GM18502 (cell line): ENCODE data around the gene KRT6B.
"Not testable (repeated sequence)": the region's sequence is repeated elsewhere in the genome, so short reads cannot be mapped to it uniquely, and the experiment has no call there.

Experiments used
- ATAC-seq: cut with Tn5 transposase; IDR thresholded peaks from one replicate; pipeline ENCODE4 v1.9.1; 2021; ENCODE audit warnings: mild to moderate bottlenecking; ENCODE audit not compliant: unreplicated experiment, poor library complexity

KRT6B gene

DNA sequence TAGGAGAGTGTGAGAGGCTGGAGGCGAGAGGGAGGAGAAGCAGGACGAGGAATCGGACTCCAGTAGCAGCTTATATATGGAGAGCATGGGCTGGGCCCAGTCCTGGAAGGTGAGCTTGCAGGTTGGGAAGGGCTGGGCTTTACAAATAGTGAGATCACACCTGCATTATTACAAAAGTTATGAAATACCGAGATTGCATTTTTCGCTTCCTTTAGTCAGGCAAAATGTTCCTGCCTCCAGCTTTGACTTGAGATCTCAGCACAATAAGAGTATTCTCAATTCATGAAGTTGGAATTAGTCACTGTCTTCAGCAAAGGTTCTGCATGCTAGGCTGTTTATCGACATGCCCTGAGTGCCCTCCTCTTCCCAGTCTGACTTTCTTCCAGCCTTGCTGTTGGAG is at the start of gene KRT6B:
Gene KRT6B (minus strand): TSS at position 46 of the 400 bp plus-strand sequence. CDS start 68 bp downstream, outside the sequence.
- no peak for ATAC-seq

DNA sequence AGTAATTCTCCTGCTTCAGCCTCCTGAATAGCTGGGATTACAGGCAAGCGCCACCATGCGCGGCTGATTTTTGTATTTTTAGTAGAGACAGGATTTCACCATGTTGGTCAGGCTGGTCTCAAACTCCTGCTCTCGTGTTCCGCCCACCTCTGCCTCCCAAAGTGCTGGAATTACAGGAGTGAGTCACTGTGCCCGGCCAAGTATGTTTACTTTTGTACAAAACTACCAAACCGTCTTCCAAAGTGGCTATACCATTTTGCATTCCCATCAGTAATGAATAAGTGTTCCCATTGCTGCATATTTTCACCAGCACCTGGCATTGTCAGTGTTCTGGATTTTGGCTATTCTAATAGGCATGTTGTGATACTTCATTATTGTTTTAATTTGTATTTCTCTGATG is 49.5 kb upstream of the KRT6B start:
- no peak for ATAC-seq

DNA sequence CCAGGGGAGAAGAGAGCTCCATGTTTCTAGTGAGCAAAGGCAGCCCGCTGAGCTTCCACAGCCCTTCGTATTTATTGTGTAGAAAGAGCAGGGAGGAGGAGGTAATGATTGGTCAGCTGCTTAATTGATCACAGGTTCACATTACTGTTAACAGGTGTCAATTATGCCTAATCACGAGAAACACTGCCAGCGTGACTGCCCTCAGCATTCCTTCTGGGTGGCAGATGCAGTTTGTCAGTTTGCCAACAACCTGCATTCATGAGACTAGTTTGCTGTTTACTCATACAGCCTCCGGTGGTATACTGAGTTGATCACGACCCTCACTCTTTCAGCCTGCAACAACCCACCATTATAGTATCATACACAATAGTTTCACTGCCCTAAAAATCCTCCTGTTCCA is 48.6 kb upstream of the KRT6B start:
- not testable (repeated sequence) for ATAC-seq

DNA sequence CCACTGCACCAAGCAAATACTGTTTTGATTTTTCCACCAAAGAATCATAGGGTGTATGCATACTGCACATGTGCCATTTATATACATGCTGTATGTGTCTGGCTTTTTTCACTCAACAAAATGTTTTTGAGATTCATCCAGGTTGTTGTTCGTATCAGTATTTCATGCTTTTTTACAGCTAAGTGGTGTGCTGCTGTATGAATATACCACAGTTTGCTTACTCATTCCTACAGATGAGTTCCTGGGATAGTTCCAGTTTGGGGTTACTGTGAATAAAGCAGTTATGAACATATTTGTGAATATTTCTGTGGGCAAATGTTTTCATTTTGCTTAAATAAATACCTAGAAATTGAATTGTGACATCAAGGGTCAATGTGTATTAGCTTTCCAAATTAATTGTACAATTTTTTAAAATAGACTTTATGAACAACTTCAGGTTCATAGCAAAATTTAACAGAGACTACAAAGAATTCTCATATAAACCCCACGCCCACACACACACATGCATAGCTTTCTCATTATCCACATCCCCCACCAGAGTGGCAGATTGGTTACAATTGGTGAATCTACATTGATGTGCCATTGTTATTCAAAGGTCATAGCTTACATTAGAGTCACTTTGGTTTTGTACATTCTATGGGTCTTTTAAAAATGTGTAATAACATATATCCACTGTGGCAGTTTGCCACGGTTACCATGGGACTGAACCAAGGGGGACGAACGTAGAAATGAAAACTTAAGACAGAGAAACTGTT is 48.0 kb upstream of the KRT6B start:
- no peak for ATAC-seq

DNA sequence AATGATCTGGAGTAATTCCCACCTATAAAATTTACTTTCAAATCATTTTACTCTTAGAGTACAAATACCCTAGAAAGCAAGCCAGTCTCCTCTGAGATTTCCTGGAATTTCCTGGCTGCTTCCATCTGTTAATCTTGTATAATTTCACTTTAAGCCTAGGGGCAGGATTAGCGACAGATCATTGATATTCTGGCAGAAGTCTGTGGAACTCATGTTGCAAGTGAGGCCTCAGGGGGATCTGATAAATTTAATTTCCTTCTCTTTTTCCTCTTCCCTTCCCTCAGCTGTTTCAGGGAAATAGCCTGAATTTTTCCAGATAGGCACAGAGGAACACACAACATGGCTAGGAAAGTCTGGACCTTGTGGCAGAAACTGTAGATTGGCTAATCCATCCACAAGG is 47.0 kb upstream of the KRT6B start:
- ATAC-seq, result no peak

DNA sequence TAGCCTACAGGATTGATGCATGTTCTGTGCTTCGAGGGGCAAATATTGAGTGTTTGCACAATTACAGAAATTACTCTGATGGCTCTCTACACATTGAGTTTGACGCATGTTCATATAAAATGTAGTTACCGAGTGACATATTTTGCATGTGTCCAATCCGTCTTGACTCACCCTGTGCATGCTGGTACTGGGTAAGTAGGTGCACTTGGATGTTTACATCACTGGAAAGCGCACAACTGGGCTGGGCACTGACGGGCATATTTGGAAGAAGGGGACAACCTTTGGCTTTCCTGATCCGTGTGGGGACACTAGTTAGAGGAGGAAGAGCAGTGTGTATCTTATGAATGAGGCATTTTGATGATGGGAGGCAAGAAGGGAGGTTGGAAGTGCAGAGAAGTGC is 46.0 kb upstream of the KRT6B start:
- no peak for ATAC-seq

DNA sequence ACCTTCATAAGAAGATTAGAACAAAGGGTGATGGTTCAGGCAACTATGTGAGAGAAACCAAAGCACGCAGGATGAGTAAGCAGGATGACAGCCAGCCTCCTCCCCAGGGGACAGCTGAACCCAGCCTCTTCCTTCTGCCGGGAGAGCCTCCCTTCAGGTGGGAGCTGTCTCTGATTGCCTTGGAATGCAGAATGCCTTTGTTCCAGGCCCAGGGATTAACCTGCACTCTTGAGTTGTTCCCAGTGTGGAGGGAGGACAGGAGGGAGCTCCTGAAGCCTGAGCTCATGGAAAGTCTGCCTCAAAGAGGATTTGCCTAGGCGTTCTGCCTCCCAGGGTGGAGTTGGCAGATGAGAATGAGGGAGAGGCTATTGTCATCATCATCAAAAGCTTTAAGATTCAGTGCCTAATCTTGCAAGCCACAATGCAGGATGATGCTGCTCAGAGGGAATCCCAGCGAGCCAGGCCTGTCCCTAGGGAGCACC is 44.7 kb upstream of the KRT6B start:
- ATAC-seq, result no peak

DNA sequence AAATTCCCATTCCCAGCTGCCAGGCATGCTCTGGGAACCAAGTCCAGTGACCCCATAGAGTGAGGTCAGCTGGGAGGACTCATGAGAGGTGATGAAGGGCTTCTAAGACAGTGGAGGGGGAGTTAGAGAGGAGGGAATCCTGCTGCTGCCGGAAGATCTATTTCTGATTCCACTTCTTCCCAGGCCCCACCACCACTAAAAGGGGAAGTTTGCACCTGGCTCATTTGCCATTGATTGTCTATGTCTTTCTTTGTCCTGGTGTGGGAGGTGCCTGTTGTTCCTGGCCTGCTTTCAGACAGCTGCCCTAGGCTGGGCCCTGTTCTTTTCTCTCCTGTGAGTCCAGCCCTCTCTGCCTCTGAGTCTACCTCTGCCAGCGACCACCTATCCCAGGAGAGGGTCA is 44.1 kb upstream of the KRT6B start:
- no peak for ATAC-seq

DNA sequence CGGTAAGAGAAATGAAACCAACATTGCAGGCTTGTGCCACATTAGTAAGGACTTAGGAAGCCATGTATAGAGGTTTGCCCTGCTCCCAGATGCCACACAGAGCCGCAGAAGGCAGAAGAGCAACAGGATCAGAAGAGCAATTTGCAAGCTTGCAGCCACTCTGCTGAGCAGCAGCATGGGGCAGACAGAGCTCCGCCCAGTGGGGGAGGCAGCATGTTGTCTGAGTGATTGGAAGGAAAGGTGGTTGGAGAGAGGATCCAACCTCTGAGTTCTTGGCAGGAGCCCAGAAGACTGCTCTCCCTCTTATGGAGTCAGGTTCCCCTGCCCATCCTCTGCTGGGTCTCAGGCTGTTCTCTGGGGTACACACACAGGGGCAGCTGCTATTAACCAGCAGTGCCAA is 43.4 kb upstream of the KRT6B start:
- no peak for ATAC-seq

GRCh38 chr12:52494518-52494917 is 42.6 kb upstream of the KRT6B start:
- ATAC-seq, result no peak

GRCh38 chr12:52494100-52494499 is 42.2 kb upstream of the KRT6B start:
- ATAC-seq, result no peak

DNA sequence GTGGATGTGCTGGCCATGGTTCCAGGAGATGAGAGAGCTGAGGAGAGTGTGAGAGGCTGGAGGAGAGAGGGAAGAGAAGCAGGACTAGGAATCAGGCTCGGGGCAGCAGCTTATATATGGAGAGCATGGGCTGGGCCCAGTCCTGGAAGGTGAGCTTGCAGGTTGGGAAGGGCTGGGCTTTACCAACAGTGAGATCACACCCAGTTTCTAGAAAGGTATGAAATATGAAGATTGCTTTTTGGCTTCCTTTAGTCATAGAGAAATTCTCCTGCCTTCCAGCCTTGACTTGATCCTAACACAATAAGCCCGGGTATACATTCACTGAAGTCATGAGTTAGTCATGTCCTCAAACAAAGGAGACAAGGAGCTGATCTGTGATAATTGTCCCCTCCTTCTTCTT is 41.2 kb upstream of the KRT6B start, which contains the start of gene KRT6A:
Gene KRT6A (minus strand): TSS at position 86 of the 400 bp plus-strand sequence. CDS start 69 bp downstream, at position 17.
- ATAC-seq, result no peak

DNA sequence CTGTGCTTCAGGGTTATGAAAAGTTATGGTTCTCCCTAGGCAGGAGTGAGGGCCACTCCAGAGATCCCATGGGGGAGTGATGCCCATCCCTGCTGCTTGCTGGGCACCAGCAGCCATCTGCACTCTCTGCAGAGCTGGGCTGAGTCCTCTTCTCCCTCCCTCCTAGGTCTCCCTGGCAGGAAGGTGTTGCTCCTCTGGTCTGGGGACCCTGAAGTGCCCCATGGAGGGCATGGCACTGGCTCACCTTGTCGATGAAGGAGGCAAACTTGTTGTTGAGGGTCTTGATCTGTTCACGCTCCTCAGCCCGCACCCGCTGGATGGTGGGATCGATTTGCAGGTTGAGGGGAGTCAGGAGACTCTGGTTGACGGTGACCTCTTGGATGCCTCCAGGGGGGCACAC is 40.5 kb upstream of the KRT6B start:
- ATAC-seq, result not testable (repeated sequence)

DNA sequence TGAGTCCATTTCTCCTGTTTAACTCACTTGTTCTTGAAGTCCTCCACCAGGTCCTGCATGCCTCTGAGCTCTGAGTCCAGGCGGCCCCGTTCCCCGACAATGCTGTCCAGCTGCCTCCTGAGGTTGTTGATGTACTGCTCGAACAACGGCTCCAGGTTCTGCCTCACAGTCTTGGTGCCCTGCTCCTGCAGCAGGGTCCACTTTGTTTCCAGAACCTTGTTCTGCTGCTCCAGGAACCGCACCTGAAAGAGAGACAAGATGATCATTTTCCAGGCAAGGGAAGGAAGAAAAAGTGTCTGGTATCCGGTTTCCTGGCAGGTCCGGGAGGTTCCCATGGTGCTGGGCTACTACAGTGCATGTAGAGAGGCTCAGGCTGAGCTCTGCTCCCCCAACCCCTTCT is 39.5 kb upstream of the KRT6B start:
- not testable (repeated sequence) for ATAC-seq

- no peak for ATAC-seq
These were observed 36.8 kb upstream of the KRT6B start for GRCh38 chr12:52488736-52489135.

GRCh38 chr12:52487744-52488443 is 35.9 kb upstream of the KRT6B start:
- ATAC-seq, result not testable (repeated sequence)

DNA sequence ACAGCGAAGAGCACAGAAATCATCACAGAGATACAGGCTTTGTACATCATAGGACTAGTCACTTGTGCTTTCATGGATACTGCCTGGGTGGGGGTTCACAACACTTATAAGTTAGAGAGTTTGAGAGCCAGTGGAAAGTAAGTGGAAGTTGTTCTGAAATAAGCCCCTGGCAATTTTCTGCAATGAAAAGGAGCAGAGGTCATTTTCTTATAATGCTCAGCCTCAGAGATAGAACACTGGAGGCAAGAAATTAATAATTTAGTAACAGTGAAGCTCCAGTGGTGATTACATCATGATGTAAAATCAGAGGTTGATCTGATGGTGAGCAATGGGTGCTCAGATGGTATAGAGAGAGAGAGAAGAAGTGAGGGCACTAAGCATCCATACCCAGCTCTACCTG is 35.3 kb upstream of the KRT6B start:
- ATAC-seq, result no peak

DNA sequence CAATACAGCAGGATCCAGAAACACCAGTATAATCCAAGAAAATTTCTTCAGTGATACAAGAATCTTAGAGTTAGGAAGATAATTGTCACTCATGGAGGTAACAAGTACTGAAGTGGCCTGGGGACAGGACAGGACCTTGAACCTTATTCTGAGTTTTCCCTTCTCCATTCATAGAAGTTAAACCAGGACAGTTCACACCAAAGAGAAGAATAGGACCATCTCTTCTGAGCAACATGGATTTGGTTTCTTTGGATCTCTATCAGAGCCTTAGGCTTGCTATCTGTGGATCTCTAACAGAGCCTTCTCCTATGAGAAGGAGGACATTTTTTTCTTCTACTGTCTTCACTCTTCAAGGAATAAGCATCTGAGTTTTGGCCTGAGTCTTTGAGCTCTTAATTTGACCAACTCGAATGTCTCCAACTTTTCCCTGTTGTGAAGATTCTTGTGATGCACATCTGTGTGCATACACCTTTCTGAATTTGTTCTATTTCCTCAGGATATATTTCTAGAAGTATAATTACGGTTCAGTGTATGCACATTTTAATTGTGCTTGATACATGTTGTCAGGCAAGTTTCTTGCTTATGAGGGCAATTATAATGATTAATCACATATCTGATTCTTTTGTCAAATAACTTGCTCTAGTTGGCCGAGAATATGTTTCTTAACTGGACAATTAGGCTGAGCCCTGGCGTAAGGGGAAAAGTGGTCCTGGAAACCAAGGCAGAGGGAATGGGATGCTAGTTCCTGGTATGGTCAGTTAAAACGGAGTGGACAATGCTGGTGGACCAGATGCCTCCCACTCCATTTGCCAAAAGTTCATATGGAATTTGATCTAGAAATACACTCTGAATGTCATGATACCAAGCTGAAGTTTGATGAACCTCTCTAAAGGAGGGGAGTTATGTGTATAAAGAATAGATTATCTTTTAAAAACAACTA is 34.5 kb upstream of the KRT6B start:
- ATAC-seq, result no peak

GRCh38 chr12:52480073-52480472 is 28.1 kb upstream of the KRT6B start:
- no peak for ATAC-seq

DNA sequence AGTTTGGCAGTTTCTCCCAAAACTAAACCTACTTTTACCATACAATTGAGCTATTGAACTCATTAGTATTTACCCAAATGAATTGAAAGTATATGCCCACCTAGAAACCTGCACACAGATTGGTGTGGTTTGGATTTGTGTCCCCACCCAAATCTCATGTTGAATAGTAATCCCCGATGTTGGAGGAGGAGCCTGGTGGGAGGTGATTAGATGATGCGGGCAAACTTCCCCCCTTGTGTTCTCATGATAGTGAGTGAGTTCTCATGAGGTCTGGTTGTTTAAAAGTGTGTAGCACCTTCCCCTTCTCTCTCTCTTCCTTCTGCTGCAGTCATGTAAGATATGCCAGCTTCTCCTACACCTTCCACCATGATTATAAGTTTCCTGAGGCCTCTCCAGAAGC is 25.7 kb upstream of the KRT6B start:
- ATAC-seq, result no peak

DNA sequence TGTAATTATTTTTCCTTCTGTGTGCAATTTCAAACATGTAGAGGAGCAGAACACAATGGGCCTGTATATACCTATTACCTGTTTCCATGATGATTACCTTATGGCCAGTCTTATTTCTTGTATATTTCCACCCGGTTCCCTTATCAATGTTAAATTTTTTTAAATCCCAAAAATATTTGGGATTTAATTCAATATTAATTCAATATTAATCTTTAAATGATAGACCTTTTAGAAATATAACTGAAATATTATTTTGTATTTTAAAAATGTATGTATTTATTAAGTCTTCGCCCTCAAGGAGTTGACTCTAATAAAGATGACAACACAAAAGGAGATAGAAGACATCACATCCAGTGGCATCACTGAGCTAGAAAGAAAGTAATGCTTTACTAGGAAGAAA is 22.3 kb upstream of the KRT6B start:
- ATAC-seq, result no peak
